ENCODE measurements around the gene ADAM22. TPM values are rescaled to one million over a fixed set of nuclear protein-coding genes. Genes with fewer than 3 reads are reported as not detected.
A peak's percentile ranks its signal among the peaks of the same experiment; 100 is the strongest.

ADAM22 gene
- total and polyA plus RNA-seq, 2 donors (not counting 1 experiment from before 2014, with no cell fraction given) = 0.18 to 0.66 TPM

GRCh38 chr7:88243345-88243909, 309.4 kb downstream of the ADAM22 start:
- no peaks in the 10 kb centered on the region for H3K27me3 ChIP-seq (ENCODE audit: control insufficient read depth, insufficient read depth, low read length)
- no peak overlapping the region for H3K4me2 ChIP-seq (ENCODE audit: extremely low read depth, insufficient read depth, low read length)
- DNase-seq (ENCODE audit: low read depth in 2 of 2) = peak; percentile 51 to 66
- H3K79me2 ChIP-seq (ENCODE audit: control insufficient read depth, insufficient read depth, low read length) = no peaks in the 10 kb centered on the region
- no peak overlapping the region for H3K4me3 ChIP-seq (replicated peaks in 1 of 4; ENCODE audit: control extremely low read depth in 1 of 4, insufficient read depth in 1 of 4, low read depth in 3 of 4, low read length in 4 of 4)
- no peaks in the 10 kb centered on the region for H4K20me1 ChIP-seq (ENCODE audit: control insufficient read depth, extremely low read depth, insufficient read depth, low read length)
- no peaks in the 10 kb centered on the region for H3K9me3 ChIP-seq (ENCODE audit: control insufficient read depth, insufficient read depth, low read depth, low read length)
- H3K36me3 ChIP-seq (ENCODE audit: control insufficient read depth, insufficient read depth, low read length) = no peaks in the 10 kb centered on the region
- TF ChIP-seq EZH2 (IDR thresholded peaks at IDR 0.05; ENCODE audit: low read length, missing control alignments) = no peak
- TF ChIP-seq CTCF (conservative IDR thresholded peaks at IDR 0.05 in 1 of 2, IDR thresholded peaks at IDR 0.05 in 1 of 2; ENCODE audit: low read depth in 1 of 2, low read length in 2 of 2) = peak; percentile 54 to 70
- H3K4me1 ChIP-seq (ENCODE audit: control insufficient read depth, extremely low read depth, insufficient read depth, low read length) = no peaks in the 10 kb centered on the region
- no peak overlapping the region for H2AFZ ChIP-seq (ENCODE audit: low read length)
- no peak overlapping the region for H3K27ac ChIP-seq (ENCODE audit: insufficient read depth, low read length)
- no peak overlapping the region for H3K9ac ChIP-seq (ENCODE audit: insufficient read depth, low read length)

- no peaks in the 10 kb centered on the region for H3K27me3 ChIP-seq (ENCODE audit: control insufficient read depth, insufficient read depth, low read length)
- no peak overlapping the region for H3K9ac ChIP-seq (ENCODE audit: insufficient read depth, low read length)
- H3K36me3 ChIP-seq (ENCODE audit: control insufficient read depth, insufficient read depth, low read length) = no peaks in the 10 kb centered on the region
- no peak for DNase-seq (ENCODE audit: low read depth in 2 of 2)
- no peak overlapping the region for H3K4me3 ChIP-seq (replicated peaks in 1 of 4; ENCODE audit: control extremely low read depth in 1 of 4, insufficient read depth in 1 of 4, low read depth in 3 of 4, low read length in 4 of 4)
- no peak overlapping the region for H3K27ac ChIP-seq (ENCODE audit: insufficient read depth, low read length)
- H4K20me1 ChIP-seq (ENCODE audit: control insufficient read depth, extremely low read depth, insufficient read depth, low read length) = no peaks in the 10 kb centered on the region
- H3K9me3 ChIP-seq (ENCODE audit: control insufficient read depth, insufficient read depth, low read depth, low read length) = no peaks in the 10 kb centered on the region
- no peaks in the 10 kb centered on the region for H3K79me2 ChIP-seq (ENCODE audit: control insufficient read depth, insufficient read depth, low read length)
- no peak overlapping the region for H3K4me2 ChIP-seq (ENCODE audit: extremely low read depth, insufficient read depth, low read length)
- TF ChIP-seq CTCF (conservative IDR thresholded peaks at IDR 0.05 in 1 of 2, IDR thresholded peaks at IDR 0.05 in 1 of 2; ENCODE audit: low read depth in 1 of 2, low read length in 2 of 2) (no peak), EZH2 (IDR thresholded peaks at IDR 0.05; ENCODE audit: low read length, missing control alignments) (no peak)
- no peak overlapping the region for H2AFZ ChIP-seq (ENCODE audit: low read length)
- H3K4me1 ChIP-seq (ENCODE audit: control insufficient read depth, extremely low read depth, insufficient read depth, low read length) = no peaks in the 10 kb centered on the region
Observed at GRCh38 chr7:88244258-88244657, 310.2 kb downstream of the ADAM22 start.

Other genes with a start within 250 kb of the ADAM22 start
- 4.1 and 6.3 TPM in 2 replicates for gene SLC25A40, start 57.9 kb upstream of the ADAM22 start, total RNA-seq
- 9.9 and 10.2 TPM in 2 replicates for gene SLC25A40, start 57.9 kb upstream of the ADAM22 start, polyA plus RNA-seq
- gene DBF4, start 57.8 kb upstream of the ADAM22 start, total RNA-seq = 11.3 and 13.9 TPM in 2 replicates
- gene DBF4, start 57.8 kb upstream of the ADAM22 start, polyA plus RNA-seq = 5.5 and 14.8 TPM in 2 replicates